Measurements from ENCODE around the gene TTLL12.

TTLL12 gene

GRCh38 chr22:43222262-43222661 lies 35.3 kb upstream of the TTLL12 start:
- H3K27me3 ChIP-seq = peaks cover 0 to 42% of the 10 kb centered on the region in 2 donors
- H3K36me3 ChIP-seq = no peaks in the 10 kb centered on the region
- intact Hi-C loops (cut with DNase I; ENCODE audit: low total_unique reads) = no loop called here
- H3K27ac ChIP-seq = no peak overlapping the region
- H3K4me1 ChIP-seq = peaks cover 0 to 13% (median 0%) of the 10 kb centered on the region in 4 donors
- no peak overlapping the region for H3K4me3 ChIP-seq
- no peak for TF ChIP-seq CTCF (IDR thresholded peaks at IDR 0.05)
- DNase-seq = no peak
- H3K9me3 ChIP-seq = no peaks in the 10 kb centered on the region

- Histone ChIP-seq H3K36me3 (no peaks in the 10 kb centered on the region), H3K4me3 (no peak overlapping the region), H3K9me3 (no peaks in the 10 kb centered on the region), H3K27me3 (peaks cover 0 to 40% of the 10 kb centered on the region in 2 donors), H3K27ac (no peak overlapping the region), H3K4me1 (peaks cover 0 to 9% (median 0%) of the 10 kb centered on the region in 4 donors)
- TF ChIP-seq CTCF (IDR thresholded peaks at IDR 0.05) = no peak
- no peak for DNase-seq
- intact Hi-C loops (cut with DNase I; ENCODE audit: low total_unique reads) = no loop called here
Measured at GRCh38 chr22:43220625-43221380, 33.9 kb upstream of the TTLL12 start.

- H3K27ac ChIP-seq = no peak overlapping the region
- H3K36me3 ChIP-seq = no peaks in the 10 kb centered on the region
- H3K4me1 ChIP-seq = peaks cover 0 to 9% (median 0%) of the 10 kb centered on the region in 4 donors
- intact Hi-C loops (cut with DNase I; ENCODE audit: low total_unique reads) = no loop called here
- H3K4me3 ChIP-seq = no peak overlapping the region
- H3K9me3 ChIP-seq = no peaks in the 10 kb centered on the region
- H3K27me3 ChIP-seq = peaks cover 0 to 55% of the 10 kb centered on the region in 2 donors
- no peak for DNase-seq
- no peak for TF ChIP-seq CTCF (IDR thresholded peaks at IDR 0.05)
Measured at GRCh38 chr22:43218786-43219185, 31.9 kb upstream of the TTLL12 start.

- H3K9me3 ChIP-seq = no peaks in the 10 kb centered on the region
- no peak overlapping the region for H3K4me3 ChIP-seq
- no peak for TF ChIP-seq CTCF (IDR thresholded peaks at IDR 0.05)
- no peak for DNase-seq
- peaks cover 0 to 5% (median 0%) of the 10 kb centered on the region in 4 donors for H3K4me1 ChIP-seq
- no peaks in the 10 kb centered on the region for H3K36me3 ChIP-seq
- H3K27ac ChIP-seq = no peak overlapping the region
- peaks cover 0 to 52% of the 10 kb centered on the region in 2 donors for H3K27me3 ChIP-seq
- intact Hi-C loops (cut with DNase I; ENCODE audit: low total_unique reads) = no loop called here
Measured at GRCh38 chr22:43217285-43218030, 30.5 kb upstream of the TTLL12 start.

- DNase-seq = no peak
- intact Hi-C loops (cut with DNase I; ENCODE audit: low total_unique reads) = no loop called here
- H3K4me1 ChIP-seq = no peaks in the 10 kb centered on the region
Measured at GRCh38 chr22:43216738-43217137, 29.8 kb upstream of the TTLL12 start.

More at GRCh38 chr22:43216738-43217137, 29.8 kb upstream of the TTLL12 start:
- TF ChIP-seq CTCF (IDR thresholded peaks at IDR 0.05) = no peak
- Histone ChIP-seq H3K27me3 (peaks cover 0 to 52% of the 10 kb centered on the region in 2 donors), H3K9me3 (no peaks in the 10 kb centered on the region), H3K4me3 (no peak overlapping the region), H3K27ac (no peak overlapping the region), H3K36me3 (no peaks in the 10 kb centered on the region)
